Measurements from ENCODE around the gene TTC38. TPM values are rescaled to one million over a fixed set of nuclear protein-coding genes. Genes with fewer than 3 reads are reported as not detected.
A peak's percentile ranks its signal among the peaks of the same experiment; 100 is the strongest.

TTC38 gene
- total RNA-seq, 1 donor from 2014 or later = 16.1 TPM

DNA sequence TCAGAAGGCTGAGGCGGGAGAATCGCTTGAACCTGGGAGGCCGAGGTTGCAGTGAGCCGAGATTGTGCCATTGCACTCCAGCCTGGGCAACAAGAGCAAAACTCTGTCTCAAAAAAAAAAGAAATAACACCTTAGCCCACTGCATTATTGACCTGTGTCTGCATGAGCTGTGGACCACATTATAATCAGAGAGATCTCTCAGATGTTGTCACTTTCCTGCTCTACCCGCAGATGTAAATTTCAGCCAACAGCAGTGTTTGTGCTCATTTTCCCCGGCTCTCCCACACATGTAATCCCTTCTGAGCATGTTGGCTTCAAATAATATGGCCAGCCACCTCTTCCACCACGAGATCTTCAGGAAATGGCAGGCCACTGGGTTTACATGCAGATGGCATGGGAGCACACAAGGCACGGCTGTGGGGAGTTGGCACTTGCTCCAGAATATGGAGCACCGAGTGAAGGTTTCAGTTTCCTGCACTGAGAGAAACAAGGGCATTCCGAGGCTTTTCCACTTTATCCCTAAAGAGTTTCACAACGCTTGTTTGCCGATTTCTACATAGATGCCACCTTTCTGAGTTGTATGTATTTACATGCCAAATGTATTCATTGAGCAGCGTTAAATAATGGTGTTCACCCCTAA lies 37.4 kb upstream of the TTC38 start:
- FAIRE-seq = no peak
- no peak overlapping the region for H3K27ac ChIP-seq (ENCODE audit: low read depth, low read length)

DNA sequence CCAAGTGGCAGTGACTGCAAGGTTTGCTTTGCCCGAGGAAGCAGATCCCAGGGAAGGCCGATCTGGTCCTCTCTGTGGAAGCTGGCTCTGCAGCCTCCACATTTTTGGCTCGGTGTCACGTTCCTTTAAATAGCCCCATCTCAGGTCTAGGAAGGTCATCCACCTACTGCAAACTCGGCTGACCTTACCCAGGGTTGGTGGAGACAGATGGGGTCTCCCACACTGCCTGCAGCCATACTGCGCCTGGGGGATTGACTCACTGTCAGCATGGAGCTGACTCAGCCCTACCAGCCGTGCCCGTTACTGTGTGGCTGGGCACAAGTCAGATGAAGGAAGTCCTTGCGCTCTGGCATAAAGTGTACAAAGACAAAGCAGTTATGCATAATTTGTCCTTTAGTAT lies 34.6 kb upstream of the TTC38 start:
- Mint-ChIP-seq H3K27ac (ENCODE audit: unreplicated experiment) (no peak overlapping the region), H3K36me3 (ENCODE audit: low read depth, unreplicated experiment) (peaks cover 9% of the 10 kb centered on the region), H3K9me3 (ENCODE audit: unreplicated experiment) (no peaks in the 10 kb centered on the region), H3K27me3 (ENCODE audit: low read depth, unreplicated experiment) (peaks cover 4% of the 10 kb centered on the region), H3K4me3 (ENCODE audit: unreplicated experiment) (no peak overlapping the region), H3K4me1 (ENCODE audit: low read depth, unreplicated experiment) (no peaks in the 10 kb centered on the region)
- H3K9ac ChIP-seq (ENCODE audit: low read length) = no peak overlapping the region
- DNase-seq (ENCODE audit: low read depth) = peak; percentile 23
- H3K27ac ChIP-seq (ENCODE audit: low read depth, low read length) = no peak overlapping the region
- no peaks in the 10 kb centered on the region for H3K27me3 ChIP-seq (ENCODE audit: insufficient read depth, low read length)
- FAIRE-seq = no peak
- H3K79me2 ChIP-seq (ENCODE audit: insufficient read depth, low read length) = no peaks in the 10 kb centered on the region
- no peaks in the 10 kb centered on the region for H4K20me1 ChIP-seq (ENCODE audit: insufficient read depth, low read length)
- H2AFZ ChIP-seq (ENCODE audit: low read depth, low read length) = peak overlapping the region; percentile 28
- H3K36me3 ChIP-seq (ENCODE audit: insufficient read depth, low read length) = no peaks in the 10 kb centered on the region
- no peaks in the 10 kb centered on the region for H3K9me3 ChIP-seq (ENCODE audit: insufficient read depth, low read depth, low read length)
- no peak overlapping the region for H3K4me2 ChIP-seq (ENCODE audit: low read length)
- TF ChIP-seq, protein P1, sequence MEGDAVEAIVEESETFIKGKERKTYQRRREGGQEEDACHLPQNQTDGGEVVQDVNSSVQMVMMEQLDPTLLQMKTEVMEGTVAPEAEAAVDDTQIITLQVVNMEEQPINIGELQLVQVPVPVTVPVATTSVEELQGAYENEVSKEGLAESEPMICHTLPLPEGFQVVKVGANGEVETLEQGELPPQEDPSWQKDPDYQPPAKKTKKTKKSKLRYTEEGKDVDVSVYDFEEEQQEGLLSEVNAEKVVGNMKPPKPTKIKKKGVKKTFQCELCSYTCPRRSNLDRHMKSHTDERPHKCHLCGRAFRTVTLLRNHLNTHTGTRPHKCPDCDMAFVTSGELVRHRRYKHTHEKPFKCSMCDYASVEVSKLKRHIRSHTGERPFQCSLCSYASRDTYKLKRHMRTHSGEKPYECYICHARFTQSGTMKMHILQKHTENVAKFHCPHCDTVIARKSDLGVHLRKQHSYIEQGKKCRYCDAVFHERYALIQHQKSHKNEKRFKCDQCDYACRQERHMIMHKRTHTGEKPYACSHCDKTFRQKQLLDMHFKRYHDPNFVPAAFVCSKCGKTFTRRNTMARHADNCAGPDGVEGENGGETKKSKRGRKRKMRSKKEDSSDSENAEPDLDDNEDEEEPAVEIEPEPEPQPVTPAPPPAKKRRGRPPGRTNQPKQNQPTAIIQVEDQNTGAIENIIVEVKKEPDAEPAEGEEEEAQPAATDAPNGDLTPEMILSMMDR (IDR thresholded peaks at IDR 0.05; ENCODE audit: insufficient read depth, low read depth, low read length) = no peak
- no peak for TF ChIP-seq EZH2 (IDR thresholded peaks at IDR 0.05; ENCODE audit: insufficient read depth, low read length)
- peaks cover 6% of the 10 kb centered on the region for H3K4me1 ChIP-seq (ENCODE audit: insufficient read depth, low read length)
- no peak overlapping the region for H3K4me3 ChIP-seq (ENCODE audit: insufficient read depth, low read depth, low read length)

More for the DNA sequence above, 37.4 kb upstream of the TTC38 start:
- Histone ChIP-seq H3K4me3 (ENCODE audit: insufficient read depth, low read depth, low read length) (no peak overlapping the region), H3K36me3 (ENCODE audit: insufficient read depth, low read length) (no peaks in the 10 kb centered on the region), H3K27me3 (ENCODE audit: insufficient read depth, low read length) (no peaks in the 10 kb centered on the region), H3K9me3 (ENCODE audit: insufficient read depth, low read depth, low read length) (no peaks in the 10 kb centered on the region), H2AFZ (ENCODE audit: low read depth, low read length) (no peak overlapping the region), H3K9ac (ENCODE audit: low read length) (no peak overlapping the region), H3K4me2 (ENCODE audit: low read length) (no peak overlapping the region), H3K4me1 (ENCODE audit: insufficient read depth, low read length) (peaks cover 6% of the 10 kb centered on the region), H4K20me1 (ENCODE audit: insufficient read depth, low read length) (no peaks in the 10 kb centered on the region), H3K79me2 (ENCODE audit: insufficient read depth, low read length) (no peaks in the 10 kb centered on the region)
- TF ChIP-seq EZH2 (IDR thresholded peaks at IDR 0.05; ENCODE audit: insufficient read depth, low read length) = no peak
- TF ChIP-seq, protein P1 (IDR thresholded peaks at IDR 0.05; ENCODE audit: insufficient read depth, low read depth, low read length) = no peak
- Mint-ChIP-seq H3K4me3 (ENCODE audit: unreplicated experiment) (no peak overlapping the region), H3K36me3 (ENCODE audit: low read depth, unreplicated experiment) (peaks cover 3% of the 10 kb centered on the region), H3K9me3 (ENCODE audit: unreplicated experiment) (no peaks in the 10 kb centered on the region), H3K27ac (ENCODE audit: unreplicated experiment) (no peak overlapping the region), H3K27me3 (ENCODE audit: low read depth, unreplicated experiment) (no peaks in the 10 kb centered on the region), H3K4me1 (ENCODE audit: low read depth, unreplicated experiment) (no peaks in the 10 kb centered on the region)
- no peak for DNase-seq (ENCODE audit: low read depth)

GRCh38 chr22:46234969-46235368 lies 32.8 kb upstream of the TTC38 start:
- TF ChIP-seq EZH2 (IDR thresholded peaks at IDR 0.05; ENCODE audit: insufficient read depth, low read length) = no peak
- TF ChIP-seq, protein P1 (IDR thresholded peaks at IDR 0.05; ENCODE audit: insufficient read depth, low read depth, low read length) = no peak
- no peak for FAIRE-seq

More at GRCh38 chr22:46234969-46235368, 32.8 kb upstream of the TTC38 start:
- Histone ChIP-seq H3K27me3 (ENCODE audit: insufficient read depth, low read length) (no peaks in the 10 kb centered on the region), H3K9ac (ENCODE audit: low read length) (no peak overlapping the region), H2AFZ (ENCODE audit: low read depth, low read length) (no peak overlapping the region), H3K27ac (ENCODE audit: low read depth, low read length) (no peak overlapping the region), H3K9me3 (ENCODE audit: insufficient read depth, low read depth, low read length) (no peaks in the 10 kb centered on the region), H3K79me2 (ENCODE audit: insufficient read depth, low read length) (no peaks in the 10 kb centered on the region), H3K4me1 (ENCODE audit: insufficient read depth, low read length) (peaks cover 6% of the 10 kb centered on the region), H3K4me2 (ENCODE audit: low read length) (no peak overlapping the region), H3K36me3 (ENCODE audit: insufficient read depth, low read length) (no peaks in the 10 kb centered on the region), H4K20me1 (ENCODE audit: insufficient read depth, low read length) (no peaks in the 10 kb centered on the region), H3K4me3 (ENCODE audit: insufficient read depth, low read depth, low read length) (no peak overlapping the region)
- no peaks in the 10 kb centered on the region for H3K4me1 Mint-ChIP-seq (ENCODE audit: low read depth, unreplicated experiment)
- DNase-seq (ENCODE audit: low read depth) = no peak
- H3K27ac Mint-ChIP-seq (ENCODE audit: unreplicated experiment) = no peak overlapping the region
- H3K27me3 Mint-ChIP-seq (ENCODE audit: low read depth, unreplicated experiment) = peaks cover 6% of the 10 kb centered on the region
- no peaks in the 10 kb centered on the region for H3K9me3 Mint-ChIP-seq (ENCODE audit: unreplicated experiment)
- peaks cover 15% of the 10 kb centered on the region for H3K36me3 Mint-ChIP-seq (ENCODE audit: low read depth, unreplicated experiment)
- H3K4me3 Mint-ChIP-seq (ENCODE audit: unreplicated experiment) = no peak overlapping the region

Measured in astrocyte (in vitro differentiated cells and primary cell).